ENCODE measurements around the gene IL36B. TPM values are rescaled to one million over a fixed set of nuclear protein-coding genes. Genes with fewer than 3 reads are reported as not detected.

The IL36B gene
- total RNA-seq, 1 donor from 2014 or later, result not detected

DNA sequence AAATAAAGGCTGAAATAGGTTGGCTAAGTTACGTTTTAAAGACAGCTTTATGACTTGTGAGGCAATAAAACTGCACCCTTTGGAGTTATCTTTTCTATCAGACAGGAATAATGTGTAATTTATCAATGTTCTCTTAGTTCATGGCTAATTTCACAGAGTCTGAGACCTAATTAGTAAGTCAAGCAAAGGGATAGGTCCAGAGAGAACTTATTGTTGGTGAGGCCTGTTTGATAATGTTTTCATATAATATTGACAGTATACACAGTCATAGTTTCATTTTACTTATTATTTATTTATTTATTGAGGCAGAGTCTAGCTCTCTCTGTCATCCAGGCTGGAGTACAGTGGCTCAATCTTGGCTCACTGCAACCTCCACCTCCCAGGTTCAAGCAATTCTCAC is 4.5 kb upstream of the IL36B start:
- Mint-ChIP-seq H3K4me3 (no peak overlapping the region), H3K27me3 (peaks cover 2% of the 10 kb centered on the region), H3K9me3 (peaks cover 31% of the 10 kb centered on the region), H3K4me1 (peaks cover 3% of the 10 kb centered on the region), H3K36me3 (ENCODE audit: low read depth) (no peaks in the 10 kb centered on the region), H3K27ac (no peak overlapping the region)
- intact Hi-C loops (cut with micrococcal nuclease), result no loop called here
- no peak for DNase-seq

- peaks cover 31% of the 10 kb centered on the region for H3K9me3 Mint-ChIP-seq
- no peak overlapping the region for H3K27ac Mint-ChIP-seq
- intact Hi-C loops (cut with micrococcal nuclease), result no loop called here
- H3K4me3 Mint-ChIP-seq, result no peak overlapping the region
- peaks cover 3% of the 10 kb centered on the region for H3K4me1 Mint-ChIP-seq
- no peak for DNase-seq
- no peaks in the 10 kb centered on the region for H3K36me3 Mint-ChIP-seq (ENCODE audit: low read depth)
- peaks cover 2% of the 10 kb centered on the region for H3K27me3 Mint-ChIP-seq
These were observed 3.9 kb upstream of the IL36B start for GRCh38 chr2:113056521-113056920.

DNA sequence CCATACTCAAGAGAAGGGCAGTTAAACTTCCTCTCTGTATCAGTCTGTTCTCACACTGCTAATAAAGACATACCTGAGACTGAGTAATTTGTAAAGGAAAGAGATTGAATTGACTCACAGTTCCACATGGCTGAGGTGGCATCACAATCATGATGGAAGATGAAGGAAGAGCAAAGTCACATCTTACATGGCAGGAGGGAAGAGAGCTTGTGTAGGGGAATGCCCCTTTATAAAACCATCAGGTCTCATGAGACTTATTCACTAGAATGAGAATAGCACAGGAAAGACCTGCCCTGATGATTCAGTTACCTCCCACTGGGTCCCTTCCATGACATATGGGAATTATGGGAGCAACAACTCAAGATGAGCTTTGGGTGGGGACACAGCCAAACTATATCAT is 1.4 kb upstream of the IL36B start:
- H3K4me3 Mint-ChIP-seq, result no peak overlapping the region
- no peaks in the 10 kb centered on the region for H3K27me3 Mint-ChIP-seq
- H3K36me3 Mint-ChIP-seq (ENCODE audit: low read depth), result no peaks in the 10 kb centered on the region
- peaks cover 31% of the 10 kb centered on the region for H3K9me3 Mint-ChIP-seq
- H3K27ac Mint-ChIP-seq, result no peak overlapping the region
- no peak for DNase-seq
- H3K4me1 Mint-ChIP-seq, result peaks cover 3% of the 10 kb centered on the region
- intact Hi-C loops (cut with micrococcal nuclease), result no loop called here

DNA sequence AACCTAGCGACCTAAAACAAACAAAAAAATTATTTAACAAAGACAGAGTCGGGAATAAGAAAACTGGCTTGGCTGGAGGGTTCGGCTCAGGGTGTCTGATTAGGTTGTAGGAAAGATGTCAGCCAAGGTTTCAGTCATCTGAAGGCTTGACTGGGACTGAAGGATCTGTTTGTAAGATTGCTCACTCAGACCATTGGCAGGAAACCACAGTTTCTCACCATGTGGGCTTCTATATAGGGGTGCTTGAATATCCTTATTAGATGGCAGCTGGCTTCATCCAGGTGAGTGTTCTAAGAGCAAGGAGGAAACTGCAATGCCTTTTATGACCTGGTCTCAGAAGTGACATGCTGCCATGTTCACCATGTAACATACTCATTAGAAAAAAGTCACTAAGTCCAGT is 999 bp upstream of the IL36B start:
- Mint-ChIP-seq H3K4me3 (no peak overlapping the region), H3K36me3 (ENCODE audit: low read depth) (no peaks in the 10 kb centered on the region), H3K4me1 (peaks cover 3% of the 10 kb centered on the region)

DNA sequence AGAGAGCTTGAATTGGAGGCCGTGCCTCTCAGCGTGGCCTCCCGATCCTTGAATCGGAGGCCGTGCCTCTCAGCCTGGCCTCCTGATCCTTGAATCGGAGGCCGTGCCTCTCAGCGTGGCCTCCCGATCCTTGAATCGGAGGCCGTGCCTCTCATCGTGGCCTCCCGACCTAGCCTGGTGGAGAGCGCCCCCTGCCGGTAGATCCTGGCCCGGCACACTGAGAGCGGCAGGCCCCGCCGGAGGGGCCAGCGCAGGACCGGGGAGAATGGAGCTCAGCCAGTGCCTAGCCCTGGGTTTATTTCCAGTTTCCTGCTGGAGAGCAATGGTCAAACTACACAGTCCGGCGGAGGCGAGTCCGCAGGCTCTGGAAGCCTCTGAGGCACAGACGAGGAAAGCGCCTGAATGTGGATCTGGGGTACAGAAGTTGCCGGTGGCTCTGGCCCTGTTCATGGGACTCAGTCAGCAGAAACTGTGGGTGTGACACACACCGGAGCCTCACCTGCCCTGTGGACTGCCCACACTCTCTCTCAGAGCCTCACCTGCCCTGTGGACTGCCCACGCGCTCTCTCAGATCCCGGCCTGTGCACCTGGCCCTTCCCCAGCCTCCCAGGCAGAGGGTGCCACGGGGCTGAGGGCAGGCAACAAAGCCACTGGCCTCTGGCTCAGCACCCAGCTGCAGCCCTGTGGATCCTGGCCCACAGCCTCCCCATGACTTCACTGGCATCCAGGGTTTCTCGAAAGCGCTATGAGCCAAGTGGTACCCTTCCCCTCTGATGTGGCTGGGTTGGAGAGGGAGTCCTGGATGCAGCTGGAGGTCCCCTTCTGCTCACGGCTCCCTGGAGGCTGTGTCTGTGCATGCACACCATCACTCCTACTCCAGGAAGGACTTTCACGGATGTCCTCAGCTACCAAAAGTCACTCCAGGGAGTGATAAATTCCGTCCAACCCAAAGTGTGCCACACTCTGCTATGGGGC is 1.5 kb downstream of the IL36B start:
- no peak overlapping the region for H3K27ac Mint-ChIP-seq
- intact Hi-C loops (cut with micrococcal nuclease), result no loop called here

More for the DNA sequence above, 999 bp upstream of the IL36B start:
- H3K27ac Mint-ChIP-seq, result no peak overlapping the region
- intact Hi-C loops (cut with micrococcal nuclease), result no loop called here
- H3K9me3 Mint-ChIP-seq, result peaks cover 31% of the 10 kb centered on the region
- DNase-seq, result no peak
- no peaks in the 10 kb centered on the region for H3K27me3 Mint-ChIP-seq

GRCh38 chr2:113046465-113046864 is 6.2 kb downstream of the IL36B start:
- intact Hi-C loops (cut with micrococcal nuclease), result no loop called here
- no peak for DNase-seq
- Mint-ChIP-seq H3K4me1 (no peaks in the 10 kb centered on the region), H3K27ac (no peak overlapping the region), H3K4me3 (no peak overlapping the region), H3K27me3 (peaks cover 22% of the 10 kb centered on the region), H3K36me3 (ENCODE audit: low read depth) (no peaks in the 10 kb centered on the region), H3K9me3 (no peaks in the 10 kb centered on the region)

More for the DNA sequence above, 1.5 kb downstream of the IL36B start:
- H3K9me3 Mint-ChIP-seq, result peaks cover 27% of the 10 kb centered on the region
- DNase-seq, result no peak
- no peak overlapping the region for H3K4me3 Mint-ChIP-seq
- H3K4me1 Mint-ChIP-seq, result peaks cover 3% of the 10 kb centered on the region
- H3K27me3 Mint-ChIP-seq, result peaks cover 5% of the 10 kb centered on the region
- H3K36me3 Mint-ChIP-seq (ENCODE audit: low read depth), result no peaks in the 10 kb centered on the region

DNA sequence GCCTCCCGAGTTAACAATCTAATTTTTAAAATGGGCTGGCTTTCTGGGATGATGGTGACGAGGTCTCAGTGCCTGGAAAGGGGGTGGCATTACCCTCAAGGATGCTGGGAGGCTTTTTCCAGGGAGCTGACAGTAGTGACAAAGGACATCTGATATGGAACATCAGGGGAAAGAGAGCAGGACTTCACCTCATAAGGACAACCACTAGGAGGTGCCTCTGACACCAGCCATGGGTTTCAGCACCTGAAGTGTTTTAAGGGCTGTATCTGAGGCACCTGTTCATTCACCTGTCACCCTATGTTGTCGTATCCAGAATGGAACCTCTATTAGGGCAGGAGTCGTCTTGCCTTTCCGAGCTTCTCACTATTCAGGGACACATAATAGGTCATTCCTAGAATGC is 10.8 kb downstream of the IL36B start:
- no peak for DNase-seq
- no peaks in the 10 kb centered on the region for H3K36me3 Mint-ChIP-seq (ENCODE audit: low read depth)
- H3K4me3 Mint-ChIP-seq, result no peak overlapping the region
- H3K4me1 Mint-ChIP-seq, result no peaks in the 10 kb centered on the region
- peaks cover 32% of the 10 kb centered on the region for H3K27me3 Mint-ChIP-seq
- H3K27ac Mint-ChIP-seq, result no peak overlapping the region
- H3K9me3 Mint-ChIP-seq, result no peaks in the 10 kb centered on the region
- intact Hi-C loops (cut with micrococcal nuclease), result no loop called here

DNA sequence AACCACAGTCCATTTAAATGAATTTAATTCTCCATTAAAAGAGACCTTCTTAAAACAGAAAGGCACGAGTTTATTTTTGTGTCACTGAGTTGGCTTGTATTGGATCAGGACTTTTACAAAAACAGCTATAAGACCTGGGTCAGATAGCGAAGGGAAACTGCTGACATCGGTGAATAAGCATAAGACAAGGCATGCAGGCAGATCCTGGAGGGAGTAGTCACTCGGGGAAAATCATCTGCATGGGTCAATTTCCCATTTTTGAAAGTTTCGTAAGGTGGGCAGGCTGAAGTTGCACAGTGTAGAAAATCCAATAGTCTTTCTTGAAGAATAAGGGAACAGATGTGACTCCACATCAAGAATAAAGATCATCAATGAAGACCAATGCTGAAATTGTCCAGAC is 12.9 kb downstream of the IL36B start:
- intact Hi-C loops (cut with micrococcal nuclease), result no loop called here
- Mint-ChIP-seq H3K9me3 (no peaks in the 10 kb centered on the region), H3K4me3 (no peak overlapping the region), H3K27me3 (peaks cover 28% of the 10 kb centered on the region), H3K36me3 (ENCODE audit: low read depth) (no peaks in the 10 kb centered on the region), H3K4me1 (no peaks in the 10 kb centered on the region), H3K27ac (no peak overlapping the region)
- DNase-seq, result no peak

DNA sequence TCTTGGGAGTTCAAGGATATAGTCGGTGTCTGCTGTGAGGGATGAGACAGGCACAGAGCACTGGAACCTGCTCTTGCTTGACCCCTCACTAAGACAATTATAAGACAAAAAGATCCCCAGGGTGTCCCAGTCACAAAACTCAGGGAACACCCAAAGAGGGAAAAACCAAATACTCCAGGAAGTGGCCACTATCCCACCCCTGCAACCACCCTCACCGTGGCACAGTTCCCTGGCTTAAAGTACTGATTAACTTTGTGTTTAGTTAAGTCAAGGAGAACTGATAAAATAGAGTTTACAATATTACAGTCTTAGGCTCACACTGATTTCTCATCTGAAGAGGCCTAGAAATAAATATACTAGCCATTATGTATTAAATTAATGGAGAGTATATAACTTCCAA is 13.5 kb downstream of the IL36B start:
- H3K36me3 Mint-ChIP-seq (ENCODE audit: low read depth), result no peaks in the 10 kb centered on the region
- no peak overlapping the region for H3K27ac Mint-ChIP-seq
- H3K27me3 Mint-ChIP-seq, result peaks cover 29% of the 10 kb centered on the region
- intact Hi-C loops (cut with micrococcal nuclease), result no loop called here
- no peak overlapping the region for H3K4me3 Mint-ChIP-seq
- H3K4me1 Mint-ChIP-seq, result no peaks in the 10 kb centered on the region
- DNase-seq, result no peak
- no peaks in the 10 kb centered on the region for H3K9me3 Mint-ChIP-seq

GRCh38 chr2:113038291-113038690 is 14.4 kb downstream of the IL36B start:
- Mint-ChIP-seq H3K27ac (no peak overlapping the region), H3K36me3 (ENCODE audit: low read depth) (no peaks in the 10 kb centered on the region), H3K4me1 (no peaks in the 10 kb centered on the region), H3K4me3 (no peak overlapping the region), H3K27me3 (peaks cover 27% of the 10 kb centered on the region), H3K9me3 (no peaks in the 10 kb centered on the region)
- DNase-seq, result no peak
- intact Hi-C loops (cut with micrococcal nuclease), result no loop called here

DNA sequence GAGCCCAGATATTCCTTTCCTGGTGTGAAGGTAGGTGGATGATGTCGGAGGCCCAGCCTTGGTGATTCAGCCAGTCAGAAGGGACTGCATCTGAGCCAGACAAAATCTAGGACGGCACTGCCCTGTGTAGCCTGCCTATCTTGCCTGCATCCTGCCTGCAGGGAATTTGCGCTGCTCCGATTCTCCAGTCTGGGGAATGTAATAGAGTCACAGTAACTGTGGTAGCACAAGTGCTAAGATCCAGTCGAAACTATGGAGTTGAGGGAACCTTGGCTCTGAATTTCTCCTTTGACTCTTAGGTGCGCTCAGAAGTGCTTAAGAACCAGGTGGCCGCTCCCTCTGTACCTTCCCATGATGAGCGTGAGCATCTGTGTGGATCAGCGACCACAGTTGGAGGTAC is 15.9 kb downstream of the IL36B start:
- DNase-seq, result no peak
- Mint-ChIP-seq H3K4me1 (no peaks in the 10 kb centered on the region), H3K27me3 (peaks cover 20% of the 10 kb centered on the region), H3K4me3 (no peak overlapping the region), H3K36me3 (ENCODE audit: low read depth) (no peaks in the 10 kb centered on the region), H3K9me3 (no peaks in the 10 kb centered on the region), H3K27ac (no peak overlapping the region)
- intact Hi-C loops (cut with micrococcal nuclease), result no loop called here

DNA sequence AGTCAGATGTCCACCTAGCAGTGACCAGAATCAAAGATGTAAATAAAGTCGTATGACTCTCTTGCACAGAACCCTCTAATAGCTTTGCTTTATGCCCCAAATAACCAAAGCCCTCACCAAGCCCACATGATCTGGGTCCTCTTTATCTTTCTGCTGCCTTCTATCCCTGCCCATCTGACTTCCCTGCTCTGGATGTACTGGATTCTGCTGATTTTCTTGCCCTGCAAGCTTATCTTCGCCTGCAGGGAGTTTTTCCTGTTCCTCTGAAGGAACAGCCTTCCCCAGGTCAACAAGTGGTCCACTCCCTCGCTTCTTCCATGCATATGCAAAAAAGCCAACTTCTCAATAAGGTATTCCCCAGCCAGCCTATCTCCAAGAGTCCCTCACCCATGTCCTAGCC is 18.7 kb downstream of the IL36B start:
- no peak overlapping the region for H3K27ac Mint-ChIP-seq
- H3K4me3 Mint-ChIP-seq, result no peak overlapping the region
- no peaks in the 10 kb centered on the region for H3K4me1 Mint-ChIP-seq
- H3K9me3 Mint-ChIP-seq, result no peaks in the 10 kb centered on the region
- no peaks in the 10 kb centered on the region for H3K36me3 Mint-ChIP-seq (ENCODE audit: low read depth)
- intact Hi-C loops (cut with micrococcal nuclease), result no loop called here
- no peak for DNase-seq
- H3K27me3 Mint-ChIP-seq, result peaks cover 21% of the 10 kb centered on the region

DNA sequence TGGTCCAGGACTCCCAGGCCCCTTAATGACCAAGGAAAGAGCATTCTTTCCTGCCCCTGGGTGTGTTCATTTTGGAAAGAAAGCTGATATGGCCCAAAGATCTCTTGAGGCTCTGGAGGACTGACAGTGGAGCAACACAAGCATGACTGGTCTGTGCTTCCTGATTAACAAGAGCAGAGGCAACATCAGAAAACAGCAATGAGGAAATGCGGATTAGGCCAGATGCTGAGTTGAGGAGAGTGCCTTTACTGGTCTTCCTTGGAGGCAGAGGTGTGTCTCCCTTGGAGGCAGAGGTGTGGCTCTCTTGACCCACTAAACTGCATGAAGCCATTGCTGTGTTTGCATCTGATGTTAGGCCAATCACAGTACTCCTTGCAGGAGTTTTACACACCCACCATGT is 19.9 kb downstream of the IL36B start:
- Mint-ChIP-seq H3K27me3 (peaks cover 28% of the 10 kb centered on the region), H3K36me3 (ENCODE audit: low read depth) (no peaks in the 10 kb centered on the region), H3K27ac (no peak overlapping the region), H3K4me1 (no peaks in the 10 kb centered on the region), H3K9me3 (no peaks in the 10 kb centered on the region), H3K4me3 (no peak overlapping the region)
- intact Hi-C loops (cut with micrococcal nuclease), result no loop called here
- DNase-seq, result no peak

DNA sequence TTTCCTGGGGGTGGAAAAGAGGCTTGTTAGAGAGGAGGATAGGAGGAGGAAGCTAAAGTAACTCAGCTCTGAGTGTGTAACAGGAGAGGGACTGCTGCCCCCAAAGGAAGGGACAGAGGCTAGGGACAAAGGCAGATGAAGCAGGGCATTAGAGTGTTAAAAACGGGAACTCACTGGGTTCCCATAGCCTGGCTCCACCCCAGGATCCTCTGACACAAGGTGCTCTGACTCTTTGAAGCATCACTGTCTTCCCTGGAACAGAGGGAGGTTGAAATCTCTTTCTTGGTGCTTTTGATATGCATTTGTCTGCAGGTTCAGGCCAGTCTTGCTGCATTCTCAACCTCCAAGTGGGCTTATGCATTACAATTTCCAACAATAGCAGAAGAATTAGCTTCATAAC is 24.6 kb downstream of the IL36B start:
- Mint-ChIP-seq H3K4me3 (no peak overlapping the region), H3K9me3 (peaks cover 6% of the 10 kb centered on the region), H3K27me3 (peaks cover 53% of the 10 kb centered on the region)

DNA sequence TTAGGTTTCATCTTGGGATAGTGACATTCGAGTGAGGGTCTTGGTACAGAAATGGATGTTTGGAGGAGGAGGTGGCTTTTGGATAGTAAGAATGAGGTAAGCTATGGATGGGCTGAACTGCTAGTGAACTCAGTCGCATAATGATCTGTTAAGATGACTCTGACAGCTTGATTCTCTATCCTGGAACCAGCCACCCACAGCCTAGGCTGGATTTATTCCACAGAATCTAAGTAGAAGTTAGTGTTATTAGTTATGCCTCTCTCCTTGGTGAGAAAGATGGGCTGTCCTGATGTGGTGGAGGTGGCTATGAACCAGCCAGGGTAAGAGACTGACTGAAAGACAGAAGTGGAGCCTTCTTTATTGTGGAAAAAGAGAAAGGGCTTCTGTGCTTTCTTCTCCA is 25.0 kb downstream of the IL36B start:
- Mint-ChIP-seq H3K4me1 (no peaks in the 10 kb centered on the region), H3K27ac (no peak overlapping the region), H3K27me3 (peaks cover 54% of the 10 kb centered on the region), H3K4me3 (no peak overlapping the region), H3K36me3 (ENCODE audit: low read depth) (no peaks in the 10 kb centered on the region), H3K9me3 (peaks cover 6% of the 10 kb centered on the region)
- no peak for DNase-seq
- intact Hi-C loops (cut with micrococcal nuclease), result no loop called here

More for the DNA sequence above, 24.6 kb downstream of the IL36B start:
- DNase-seq, result no peak
- Mint-ChIP-seq H3K27ac (no peak overlapping the region), H3K4me1 (no peaks in the 10 kb centered on the region), H3K36me3 (ENCODE audit: low read depth) (no peaks in the 10 kb centered on the region)
- intact Hi-C loops (cut with micrococcal nuclease), result no loop called here

Data from activated CD4-positive, alpha-beta T cell treated with anti-CD3 and anti-CD28 coated beads, Interleukin-2, amount 10 ng/mL, durations not matched to agents 24 days and 14 days (primary cell).